Stimulated activated CD4-positive, alpha-beta T cell treated with anti-CD3 and anti-CD28 coated beads, Interleukin-1b, Interleukin-23, amount 100 ng/mL, for 1 hour (primary cell): ENCODE measurements around the gene RNF146.
A peak's percentile ranks its signal among the peaks of the same experiment; 100 is the strongest.
"Not testable (repeated sequence)": the region's sequence is repeated elsewhere in the genome, so short reads cannot be mapped to it uniquely, and the experiment has no call there.

Experiments
- DNase-seq, 2 donors: peaks; one replicate each; pipeline ENCODE4 v3.0.0-alpha.2; 2020; ENCODE audit warnings: low read depth in 2 of 2

The RNF146 gene

DNA sequence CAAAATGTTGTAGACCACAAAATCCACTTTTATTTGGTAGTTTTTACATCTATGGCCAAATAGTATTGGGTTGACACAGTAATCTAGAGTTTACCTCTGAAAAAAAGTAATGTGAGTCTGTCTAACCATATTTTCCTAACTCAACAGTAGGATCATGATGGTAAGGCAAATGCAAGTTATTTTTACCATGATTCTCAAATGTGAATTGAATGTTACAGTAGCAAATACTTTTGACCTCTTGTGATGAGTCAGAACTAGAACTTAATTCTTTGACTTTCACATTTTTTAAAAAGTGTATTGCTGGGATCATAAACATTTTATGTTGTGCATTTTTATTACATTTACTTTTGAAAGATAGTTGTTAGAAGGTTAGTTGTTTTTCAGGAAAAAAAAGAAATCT lies 22.0 kb downstream of the RNF146 start:
- no peak for DNase-seq

DNA sequence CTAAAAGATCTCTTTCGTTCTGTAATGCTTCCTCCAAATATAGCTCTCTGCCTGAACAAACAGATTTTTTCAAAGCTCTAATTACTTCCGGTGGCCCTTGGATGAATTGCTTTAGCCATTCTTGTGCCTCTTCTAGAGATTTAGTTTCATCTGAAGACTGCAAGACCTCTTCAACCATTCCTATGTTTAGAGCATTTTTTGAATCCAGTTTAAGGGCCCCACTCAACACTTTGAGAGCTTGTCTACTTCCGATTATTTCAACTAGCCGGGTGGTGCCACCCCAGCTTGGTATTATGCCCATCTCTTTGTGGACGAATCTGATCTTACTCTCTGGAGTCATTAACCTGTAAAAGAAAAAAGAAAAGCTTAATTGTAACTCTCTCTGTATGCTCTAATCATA lies 23.3 kb downstream of the RNF146 start:
- no peak for DNase-seq

DNA sequence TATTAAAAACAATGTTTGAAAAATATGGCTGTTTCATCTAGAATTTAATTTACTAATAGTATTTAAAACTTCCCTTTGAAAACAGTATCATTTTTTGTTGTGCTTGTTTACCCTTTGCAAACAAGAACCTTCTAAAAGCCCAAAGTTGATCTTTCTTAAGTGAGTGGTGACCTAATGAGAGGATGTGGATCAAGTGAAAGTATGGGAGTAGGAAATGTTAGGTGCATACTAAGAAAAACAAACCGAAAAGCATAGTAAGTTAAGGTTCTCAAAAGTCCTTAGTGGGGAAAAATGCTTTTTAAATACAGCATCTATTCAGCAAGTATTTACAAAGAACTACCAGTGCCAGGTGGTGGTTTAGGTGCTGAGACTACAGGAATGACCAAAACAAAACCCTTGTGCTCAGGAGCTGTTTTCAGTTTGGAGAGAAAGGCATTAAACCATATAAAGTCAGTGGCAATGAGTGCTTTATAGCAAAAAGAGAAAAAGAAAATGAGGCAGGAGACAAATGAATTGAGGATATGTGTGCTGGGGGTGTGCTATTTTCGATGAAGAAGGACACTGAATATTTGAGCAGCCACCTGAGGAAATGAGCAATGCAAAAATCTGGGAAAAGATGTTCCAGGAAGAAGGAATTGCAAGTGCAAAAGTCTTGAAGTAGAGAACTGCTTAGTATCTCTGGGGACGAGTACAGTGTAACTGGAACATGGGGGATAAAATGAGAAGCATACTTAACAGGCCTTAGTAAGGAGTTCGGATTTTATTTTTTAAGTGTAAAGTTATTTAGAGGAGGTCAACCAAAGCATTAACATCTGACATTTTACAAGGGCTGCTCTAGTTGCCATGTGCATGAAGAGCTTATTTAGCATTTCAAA lies 24.0 kb downstream of the RNF146 start:
- no peak for DNase-seq

DNA sequence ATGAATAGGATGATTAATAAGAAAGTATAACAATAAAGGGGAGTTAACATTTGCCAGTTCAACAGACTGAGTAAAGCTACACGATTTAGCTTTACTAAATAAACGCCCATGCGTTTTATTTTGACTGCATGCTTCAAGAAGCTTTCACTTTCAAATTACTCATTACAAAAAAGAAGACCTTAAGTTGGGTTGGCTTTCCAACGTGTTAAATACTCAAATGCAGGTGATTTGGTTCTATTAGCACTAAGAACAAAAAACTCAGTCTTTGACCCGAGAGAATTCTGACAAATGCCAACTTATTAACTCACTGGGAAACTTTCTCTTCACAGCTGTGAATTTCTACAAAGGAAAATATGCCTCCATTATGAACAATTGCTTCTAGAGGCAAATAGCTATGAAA lies 24.8 kb downstream of the RNF146 start:
- no peak for DNase-seq

DNA sequence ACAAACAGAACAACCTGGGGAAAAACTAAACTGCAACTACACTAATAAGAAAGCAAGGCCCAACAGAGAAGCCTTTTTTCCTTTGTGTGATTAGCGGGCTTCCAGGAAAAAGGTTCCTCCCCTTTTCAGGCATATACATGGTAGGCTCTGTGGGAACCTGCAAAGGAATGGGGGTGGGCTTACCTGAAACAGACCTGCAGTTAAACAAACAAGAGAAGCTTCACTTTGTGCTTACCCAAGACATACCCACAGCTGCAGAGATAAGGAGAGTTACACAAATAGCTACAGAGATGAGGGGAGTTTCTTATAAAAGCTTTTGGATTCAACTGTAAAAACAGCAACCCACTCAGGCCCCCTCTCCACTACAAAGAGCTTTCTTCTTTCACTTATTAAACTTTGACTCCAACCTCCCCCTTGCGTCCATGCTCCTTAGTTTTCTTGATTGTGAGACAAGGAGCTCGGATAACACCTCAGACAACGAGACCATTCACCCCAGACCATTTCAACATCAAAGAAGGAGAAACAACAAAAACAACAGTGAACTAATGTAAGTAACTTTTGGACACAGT lies 30.9 kb downstream of the RNF146 start:
- no peak for DNase-seq

DNA sequence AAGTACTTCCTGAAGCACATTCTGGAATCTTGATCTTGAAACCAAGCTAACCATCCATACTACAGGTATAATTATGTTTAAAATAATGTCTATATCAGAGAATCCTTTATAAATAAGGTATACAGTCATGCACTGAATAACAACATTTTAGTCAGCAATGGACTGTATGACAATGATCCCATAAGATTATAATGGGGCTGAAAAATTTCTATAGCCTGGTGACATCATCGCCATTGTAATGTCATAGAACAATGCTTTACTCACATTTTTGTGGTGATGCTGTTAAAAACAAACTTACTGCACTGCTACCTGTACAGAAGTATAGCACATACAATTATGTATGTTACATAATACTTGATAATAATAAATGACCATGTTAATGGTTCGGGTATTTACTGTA lies 31.8 kb downstream of the RNF146 start:
- no peak for DNase-seq

DNA sequence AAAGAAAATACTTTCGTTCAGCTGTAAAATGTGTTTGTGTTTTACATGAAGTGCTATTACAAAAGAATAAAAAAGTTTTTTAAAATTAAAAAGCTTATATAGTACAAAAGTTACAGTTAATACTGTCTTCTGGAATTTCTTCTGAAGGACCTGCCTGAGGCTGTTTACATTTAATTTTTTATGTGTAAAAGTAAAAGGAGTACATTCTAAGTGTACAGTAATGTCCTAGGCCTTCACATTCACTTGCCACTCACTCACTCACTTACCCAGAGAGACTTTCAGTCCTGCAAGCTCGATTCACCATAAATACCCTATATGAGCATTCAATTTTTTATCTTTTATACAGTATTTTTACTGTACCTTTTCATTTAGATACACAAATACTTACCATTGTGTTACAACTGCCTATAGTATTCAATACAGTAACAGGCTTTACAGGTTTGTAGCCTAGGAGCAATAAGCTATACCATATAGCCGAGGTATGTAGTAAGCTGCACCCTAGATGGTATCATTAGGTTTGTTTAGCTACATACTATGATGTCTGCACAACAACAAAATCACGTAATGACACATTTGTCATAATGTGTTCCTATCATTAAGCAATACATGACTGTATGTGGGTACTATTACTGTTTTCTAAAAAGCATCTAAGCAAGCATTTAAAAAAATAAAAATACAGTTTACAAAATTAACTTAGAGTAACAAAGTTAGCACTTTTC lies 33.0 kb downstream of the RNF146 start:
- DNase-seq = no peak

DNA sequence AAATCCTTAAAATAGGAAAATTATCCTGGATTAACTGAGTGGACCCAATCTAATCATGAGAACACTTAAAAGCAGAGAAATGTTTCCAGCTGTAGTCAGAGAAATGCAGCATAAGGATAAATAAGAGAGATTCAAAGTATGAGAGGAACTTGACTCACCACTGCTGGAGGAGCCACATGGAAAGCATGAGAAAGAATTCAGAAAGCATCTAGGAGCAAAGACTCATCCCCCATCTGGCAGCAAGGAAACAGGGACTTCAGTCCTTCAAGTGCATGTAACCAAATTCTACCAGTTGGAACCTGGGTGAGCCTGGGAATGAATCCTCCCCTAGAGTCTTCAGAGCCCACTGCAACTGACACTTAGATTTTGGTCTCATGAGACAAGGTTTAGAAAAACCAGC lies 33.7 kb downstream of the RNF146 start:
- DNase-seq = no peak

DNA sequence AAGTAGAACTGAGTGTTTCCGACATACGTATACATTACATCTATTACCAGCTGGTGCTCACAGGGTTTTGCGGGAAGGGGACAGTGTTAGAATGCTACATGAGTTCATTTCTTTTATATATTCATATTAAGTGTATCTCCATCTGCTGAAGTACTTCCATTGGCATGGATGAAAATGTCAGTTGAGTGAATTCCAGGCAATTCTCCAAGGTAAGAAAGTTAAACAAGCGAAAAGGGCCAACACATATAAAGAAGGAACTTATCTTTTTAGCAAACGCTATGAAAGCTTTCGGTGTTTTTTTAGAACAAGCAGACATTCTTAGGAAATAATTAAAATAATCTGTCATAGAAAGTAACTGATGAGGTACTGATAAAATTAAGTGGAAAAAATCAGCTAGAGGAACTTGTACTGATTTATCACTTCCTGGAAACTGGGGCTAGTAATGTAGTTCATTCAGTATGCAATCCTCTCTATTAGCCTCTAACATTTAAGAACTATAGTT lies 34.6 kb downstream of the RNF146 start:
- no peak for DNase-seq

DNA sequence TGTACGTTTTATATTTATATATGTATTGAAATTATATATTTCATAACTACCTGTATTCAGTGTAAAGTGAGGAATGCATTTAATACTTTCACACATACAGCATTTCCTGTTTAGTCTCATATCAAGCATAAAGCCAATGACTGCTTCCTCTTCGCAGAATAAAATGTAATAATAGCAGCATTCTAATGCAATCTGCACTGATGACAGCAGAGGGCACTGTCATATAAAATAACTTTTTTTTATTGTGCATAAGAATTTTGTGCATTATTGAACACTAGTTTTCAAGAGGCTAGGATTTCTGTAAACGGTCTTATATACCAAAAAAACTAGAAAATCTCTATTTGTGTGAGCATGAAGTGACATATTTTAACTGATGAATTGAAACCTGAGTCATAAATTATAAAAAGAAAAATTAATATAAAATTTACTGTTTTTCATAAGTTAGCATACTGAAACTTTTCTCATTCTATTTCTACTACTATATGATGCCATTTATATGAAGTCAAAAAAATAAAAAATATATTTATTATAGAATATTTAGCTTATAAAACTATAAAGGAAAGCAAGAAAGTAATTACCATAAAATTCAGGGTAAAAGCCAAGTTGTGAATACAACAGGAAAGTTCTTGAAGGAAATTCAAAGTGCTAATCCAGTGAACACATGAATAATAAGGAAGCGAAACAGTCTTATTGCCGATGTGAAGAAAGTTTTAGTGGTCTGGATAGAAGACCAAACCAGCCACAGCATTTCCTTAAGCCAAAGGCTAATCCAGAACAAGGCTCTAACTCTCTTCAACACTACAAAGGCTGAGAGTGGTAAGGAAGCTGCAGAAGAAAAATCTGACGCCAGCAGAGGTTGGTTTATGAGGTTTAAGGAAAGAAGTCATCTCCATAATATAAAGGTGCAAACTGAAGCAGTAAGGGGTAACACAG lies 36.3 kb downstream of the RNF146 start:
- DNase-seq = peak in 1 of 2 donors; percentile 17

DNA sequence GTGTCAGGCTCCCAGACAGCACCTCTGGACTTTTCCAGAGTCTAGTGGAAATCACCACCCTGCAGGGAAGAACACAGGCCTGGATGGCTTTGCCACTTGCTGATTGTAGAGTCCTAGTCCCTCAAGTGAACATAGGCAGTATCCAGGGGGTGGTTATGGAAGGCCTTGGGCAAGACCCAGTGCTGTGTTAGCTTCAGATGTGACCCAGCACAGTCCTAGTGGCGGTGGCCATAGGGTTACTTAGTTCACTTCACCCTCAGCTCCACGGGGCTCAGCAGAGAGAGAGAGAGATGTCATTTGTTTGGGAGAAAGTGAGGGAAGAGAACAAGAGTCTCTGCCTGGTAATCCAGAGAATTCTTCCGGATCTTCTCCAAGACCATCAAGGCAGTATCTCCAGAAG lies 37.3 kb downstream of the RNF146 start:
- no peak for DNase-seq

DNA sequence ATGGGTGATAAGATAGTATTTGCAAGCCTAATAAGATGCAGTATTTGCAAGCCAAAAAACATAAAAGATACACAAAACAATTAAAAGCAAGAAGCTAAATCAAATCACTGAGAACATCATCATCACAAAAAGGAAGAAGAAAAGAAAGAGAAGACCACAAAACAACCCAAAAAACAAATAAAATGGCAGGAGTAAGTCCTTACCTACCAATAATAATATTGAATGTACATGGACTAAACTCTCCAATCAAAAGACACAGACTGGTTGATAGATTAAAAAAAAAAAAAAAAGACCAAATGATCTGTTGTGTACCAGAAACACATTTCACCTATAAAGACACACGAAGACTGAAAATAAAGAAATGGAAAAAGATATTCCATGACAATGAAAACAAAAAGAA lies 39.1 kb downstream of the RNF146 start:
- no peak for DNase-seq

DNA sequence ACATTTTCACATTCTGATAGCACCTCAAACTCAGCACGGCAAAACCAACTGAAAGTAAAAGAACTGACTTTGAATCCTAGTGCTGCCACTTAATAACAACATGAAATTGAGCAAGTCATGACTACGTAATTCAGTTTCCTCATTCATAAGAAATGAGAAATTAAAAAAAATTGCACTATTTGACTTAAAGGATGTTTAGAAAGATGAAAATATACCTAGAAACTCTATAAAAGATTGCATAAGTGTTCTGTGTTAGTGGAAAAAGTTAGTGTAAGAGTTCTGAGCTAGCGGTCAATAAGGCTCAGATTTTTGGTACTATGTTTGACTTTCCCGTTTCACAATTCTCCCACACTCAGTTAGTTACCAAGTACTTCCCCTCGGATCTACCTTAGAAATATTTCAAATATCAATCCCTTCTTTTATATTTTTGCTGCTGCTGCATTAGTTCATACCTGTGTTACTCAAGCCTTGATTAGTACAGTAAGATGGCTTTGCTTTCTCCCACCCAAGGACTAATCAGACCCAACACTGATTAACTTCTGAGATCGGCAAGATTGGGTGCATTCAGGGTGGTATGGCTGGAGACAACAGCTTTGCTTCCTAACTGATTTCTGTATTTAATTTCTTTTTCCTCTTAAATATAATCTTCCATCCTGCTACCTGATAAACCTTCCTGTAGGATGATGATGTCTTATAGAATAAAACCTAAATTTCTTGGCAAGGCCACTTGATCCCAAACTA lies 50.9 kb downstream of the RNF146 start:
- no peak for DNase-seq

DNA sequence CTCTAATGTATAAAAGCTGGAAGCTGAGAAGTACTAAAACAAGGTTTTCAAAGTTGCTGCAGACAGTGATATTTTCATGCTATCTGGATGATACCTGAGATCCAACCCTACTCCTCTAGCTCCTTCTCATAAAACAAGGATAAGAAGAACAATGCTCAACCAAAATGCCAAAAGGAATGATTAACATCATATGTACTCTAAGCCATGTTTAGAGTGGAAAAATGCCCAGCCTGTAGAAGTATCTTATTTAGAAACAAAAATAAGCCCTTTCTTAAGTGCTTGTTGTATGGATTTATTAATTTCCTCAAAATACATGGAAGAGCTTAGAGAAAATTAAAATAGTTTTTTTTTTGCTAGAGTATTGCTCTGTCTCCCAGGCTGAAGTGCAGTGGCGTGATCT lies 53.0 kb downstream of the RNF146 start:
- DNase-seq = no peak

DNA sequence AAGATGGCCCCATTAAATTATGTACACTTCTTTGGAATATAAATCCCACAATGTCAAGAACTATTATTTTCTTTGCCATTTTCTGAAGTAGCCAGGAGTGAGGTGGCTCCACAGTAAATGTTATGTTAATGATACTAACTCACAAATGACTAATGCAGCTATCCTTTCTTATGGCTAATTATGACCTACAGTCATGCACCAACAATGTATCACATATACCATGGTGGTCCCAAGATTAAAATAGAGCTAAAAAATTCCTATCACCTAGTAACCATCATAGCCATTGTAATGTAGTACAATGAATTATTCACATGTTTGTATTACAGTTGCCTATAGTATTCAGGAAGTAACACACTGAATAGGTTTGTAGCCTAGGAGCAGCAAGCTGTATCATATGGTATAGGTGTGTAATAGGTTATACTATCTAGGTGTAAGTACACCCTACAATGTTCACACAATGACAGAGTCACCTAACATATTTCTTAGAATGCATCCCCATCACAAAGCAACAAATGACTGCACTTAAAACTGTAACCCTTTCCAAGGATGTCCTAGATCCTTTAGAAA lies 61.5 kb downstream of the RNF146 start:
- DNase-seq = no peak

DNA sequence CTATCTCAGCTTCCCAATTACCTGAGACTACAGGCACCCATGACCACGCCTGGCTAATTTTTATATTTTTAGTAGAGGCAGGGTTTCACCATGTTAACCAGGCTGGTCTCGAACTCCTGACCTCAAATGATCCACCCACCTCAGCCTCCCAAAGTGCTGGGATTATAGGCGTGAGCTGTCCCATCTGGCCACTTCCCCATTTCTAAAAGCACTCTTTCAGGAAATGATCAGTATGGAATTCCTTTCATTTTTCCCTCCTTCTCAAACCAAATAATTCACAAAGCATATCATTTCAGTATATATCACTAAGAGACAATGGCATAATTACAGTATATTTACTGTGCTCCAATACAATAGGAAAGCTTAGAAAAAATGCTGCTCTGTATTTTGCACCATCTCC lies 64.6 kb downstream of the RNF146 start:
- DNase-seq = not testable (repeated sequence)

DNA sequence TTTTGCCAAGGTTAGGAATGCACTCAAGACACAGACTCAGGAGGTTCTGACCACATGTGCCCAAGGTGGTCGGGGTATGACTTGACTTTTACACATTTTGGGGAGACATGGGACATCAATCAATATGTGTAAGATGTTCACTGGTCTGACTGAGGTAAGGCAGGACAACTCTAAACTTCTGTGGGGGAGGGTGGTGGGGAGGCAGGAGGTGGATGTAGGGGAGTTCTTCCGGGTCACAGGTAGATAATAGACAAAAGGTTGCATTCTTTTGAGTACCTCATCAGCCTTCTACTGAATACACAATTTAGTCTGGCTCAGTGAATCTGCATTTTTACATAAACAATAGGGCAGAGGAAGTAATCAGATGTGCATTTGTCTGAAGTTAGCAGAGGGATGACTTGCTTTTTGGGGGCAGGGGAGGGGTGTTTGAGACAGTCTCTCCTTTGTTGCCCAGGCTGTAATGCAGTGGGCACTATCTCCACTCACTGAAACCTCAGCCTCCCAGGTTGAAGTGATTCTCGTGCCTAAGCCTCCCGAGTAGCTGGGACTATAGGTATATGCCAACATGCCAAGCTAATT lies 65.8 kb downstream of the RNF146 start:
- no peak for DNase-seq
